Liver (tissue), 9 donors: ENCODE measurements around the gene ZNF597. TPM values are rescaled to one million over a fixed set of nuclear protein-coding genes. Genes with fewer than 3 reads are reported as not detected.

Source experiments
- DNase-seq: peaks from one replicate; pipeline ENCODE4 v3.0.0-alpha.2; 2017; ENCODE audit warnings: low spot score
- H3K27ac ChIP-seq, 2 donors: one replicate each; pipeline ENCODE4 v1.7.0; 2013; ENCODE audit warnings: inconsistent platforms in 2 of 2, low read length in 2 of 2, control low read depth in 1 of 2, low read depth in 1 of 2, mild to moderate bottlenecking in 1 of 2
- H3K27me3 ChIP-seq, 4 donors: one replicate each; pipeline versions ENCODE4 v1.6.1 to v1.7.0; 2013; ENCODE audit warnings: low read length in 3 of 4, inconsistent platforms in 1 of 4, mild to moderate bottlenecking in 1 of 4, moderate library complexity in 1 of 4; ENCODE audit not compliant: control insufficient read depth in 4 of 4, insufficient read depth in 4 of 4
- H3K36me3 ChIP-seq, 4 donors: one replicate each; pipeline versions ENCODE4 v1.6.1 to v1.7.0; 2013; ENCODE audit warnings: low read length in 3 of 4, mild to moderate bottlenecking in 3 of 4, low read depth in 1 of 4, moderate library complexity in 1 of 4; ENCODE audit not compliant: control insufficient read depth in 4 of 4, insufficient read depth in 3 of 4
- H3K4me1 ChIP-seq, 4 donors: one replicate each; pipeline versions ENCODE4 v1.6.1 to v1.7.0; 2013; ENCODE audit warnings: low read length in 3 of 4, mild to moderate bottlenecking in 3 of 4, moderate library complexity in 1 of 4; ENCODE audit not compliant: control insufficient read depth in 4 of 4, insufficient read depth in 4 of 4
- H3K4me3 ChIP-seq, 3 donors: one replicate each; pipeline versions ENCODE4 v1.6.1 to v1.7.0; 2013; ENCODE audit warnings: low read length in 3 of 3, control low read depth in 1 of 3, low read depth in 1 of 3, mild to moderate bottlenecking in 1 of 3
- H3K9ac ChIP-seq, 2 donors: one replicate each; pipeline ENCODE4 v1.7.0; 2013; ENCODE audit warnings: low read length in 2 of 2, mild to moderate bottlenecking in 2 of 2, moderate library complexity in 2 of 2, control low read depth in 1 of 2, low read depth in 1 of 2
- H3K9me3 ChIP-seq, 4 donors: one replicate each; pipeline versions ENCODE4 v1.6.1 to v1.7.0; 2013; ENCODE audit warnings: low read length in 3 of 4; ENCODE audit not compliant: control insufficient read depth in 4 of 4
- ATF3 ChIP-seq: IDR thresholded peaks from 2 replicates; pipeline ENCODE4 v1.6.1; 2016; ENCODE audit warnings: antibody characterized with exemption
- FOXA1 ChIP-seq: IDR thresholded peaks from 2 replicates; pipeline ENCODE4 v1.6.1; 2016; ENCODE audit warnings: antibody characterized with exemption
- HNF4G ChIP-seq: IDR thresholded peaks from 2 replicates; pipeline ENCODE4 v1.6.1; 2016; ENCODE audit warnings: antibody characterized with exemption
- JUND ChIP-seq, 2 donors: IDR thresholded peaks; 2 replicates each; pipeline ENCODE4 v1.6.1; 2016; ENCODE audit warnings: antibody characterized with exemption in 2 of 2
- RAD21 ChIP-seq, 2 donors: IDR thresholded peaks; 2 replicates each; pipeline ENCODE4 v1.6.1; 2016; ENCODE audit warnings: antibody characterized with exemption in 2 of 2, mild to moderate bottlenecking in 2 of 2
- REST ChIP-seq: IDR thresholded peaks from 2 replicates; pipeline ENCODE4 v1.6.1; 2016; ENCODE audit warnings: antibody characterized with exemption, mild to moderate bottlenecking
- RXRA ChIP-seq, 2 donors: IDR thresholded peaks; 2 replicates each; pipeline ENCODE4 v1.6.1; 2017 to 2018; ENCODE audit warnings: antibody characterized with exemption in 2 of 2, mild to moderate bottlenecking in 1 of 2
- ZBTB33 ChIP-seq: IDR thresholded peaks from 2 replicates; pipeline ENCODE4 v1.6.1; 2016; ENCODE audit warnings: antibody characterized with exemption
- WGBS: extraction: QIAGEN DNeasy Blood & Tissue Kit; methylation state at CpG from one replicate; pipeline ENCODE4 v1.1.7; 2013; 5-methylcytosine and 5-hydroxymethylcytosine counted together
- polyA plus RNA-seq, 2 donors: library from polyadenylated mRNA; stranded (reverse) in 1 of 2; unstranded in 1 of 2; fragments of 200-250 nt in 1 of 2; fragments of >200 nt in 1 of 2; fragmentation: Nextera tagmentation in 1 of 2; extraction: Ambion mirVana in 1 of 2; gene quantifications; one replicate each; pipeline versions ENCODE4 v1.2.1 to v1.2.3, GENCODE V29; 2013 to 2015
- total RNA-seq, 2 donors: library from RNA; depleted of rRNA; stranded (reverse); fragments of >200 nt; gene quantifications; one replicate each; pipeline ENCODE4 v1.2.3, GENCODE V29; 2014
- donor health status: healthy.
- donor health status: healthy.
- donor health status: healthy.
- donor health status: healthy.
- donor health status: healthy.

Gene ZNF597
- total and polyA plus RNA-seq, 4 donors = 0.53 to 1.7 (median 0.85) TPM

GRCh38 chr16:3457434-3458252 is 14.3 kb upstream of the ZNF597 start (continued):
- TF ChIP-seq REST (no peak), ATF3 (no peak), FOXA1 (no peak)

- TF ChIP-seq FOXA1 (no peak), HNF4G (no peak), REST (no peak), RXRA (IDR thresholded peaks at IDR 0.05) (no peak), ZBTB33 (no peak), RAD21 (IDR thresholded peaks at IDR 0.05) (no peak), JUND (IDR thresholded peaks at IDR 0.05) (no peak)
- Histone ChIP-seq H3K36me3 (peaks cover 0 to 4% (median 1%) of the 10 kb centered on the region in 4 donors), H3K4me3 (no peak overlapping the region), H3K27ac (no peak overlapping the region), H3K9me3 (no peaks in the 10 kb centered on the region), H3K27me3 (no peaks in the 10 kb centered on the region), H3K9ac (no peak overlapping the region), H3K4me1 (peaks cover 0 to 19% (median 13%) of the 10 kb centered on the region in 4 donors)
- 77% methylated on average over 10 of the region's 10 CpGs for WGBS
- DNase-seq = no peak
Observed at GRCh38 chr16:3454631-3455147, 11.4 kb upstream of the ZNF597 start.
